OCI-LY3 (cell line): ENCODE results near the gene CAPN6.

Experiments
- EZH2phosphoT487 ChIP-seq: fragments of 200-600 bp; shearing (Covaris generic); IDR thresholded peaks from 2 replicates; pipeline ENCODE4 v1.6.1; 2018; ENCODE audit warnings: antibody characterized with exemption, mixed run types, low read depth
- TF ChIP-seq, protein P1 (sequence below): fragments of 200-600, 300-600 bp; sonication (generic); IDR thresholded peaks from 2 replicates; pipeline ENCODE4 v1.5.1; 2014; ENCODE audit warnings: antibody characterized with exemption, low read length, low read depth

- TF ChIP-seq, protein P1, sequence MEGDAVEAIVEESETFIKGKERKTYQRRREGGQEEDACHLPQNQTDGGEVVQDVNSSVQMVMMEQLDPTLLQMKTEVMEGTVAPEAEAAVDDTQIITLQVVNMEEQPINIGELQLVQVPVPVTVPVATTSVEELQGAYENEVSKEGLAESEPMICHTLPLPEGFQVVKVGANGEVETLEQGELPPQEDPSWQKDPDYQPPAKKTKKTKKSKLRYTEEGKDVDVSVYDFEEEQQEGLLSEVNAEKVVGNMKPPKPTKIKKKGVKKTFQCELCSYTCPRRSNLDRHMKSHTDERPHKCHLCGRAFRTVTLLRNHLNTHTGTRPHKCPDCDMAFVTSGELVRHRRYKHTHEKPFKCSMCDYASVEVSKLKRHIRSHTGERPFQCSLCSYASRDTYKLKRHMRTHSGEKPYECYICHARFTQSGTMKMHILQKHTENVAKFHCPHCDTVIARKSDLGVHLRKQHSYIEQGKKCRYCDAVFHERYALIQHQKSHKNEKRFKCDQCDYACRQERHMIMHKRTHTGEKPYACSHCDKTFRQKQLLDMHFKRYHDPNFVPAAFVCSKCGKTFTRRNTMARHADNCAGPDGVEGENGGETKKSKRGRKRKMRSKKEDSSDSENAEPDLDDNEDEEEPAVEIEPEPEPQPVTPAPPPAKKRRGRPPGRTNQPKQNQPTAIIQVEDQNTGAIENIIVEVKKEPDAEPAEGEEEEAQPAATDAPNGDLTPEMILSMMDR = no peak
- no peak for TF ChIP-seq EZH2phosphoT487
These were observed 62.4 kb downstream of the CAPN6 start for GRCh38 chrX:111207851-111208250.
